ENCODE data around the gene RHBDF1. TPM values are rescaled to one million over a fixed set of nuclear protein-coding genes. Genes with fewer than 3 reads are reported as not detected.
"Not testable (repeated sequence)": the region's sequence is repeated elsewhere in the genome, so short reads cannot be mapped to it uniquely, and the experiment has no call there.

Gene RHBDF1
- total and polyA plus RNA-seq, 4 donors, result 19.0 to 52.7 (median 32.8) TPM

- H3K4me1 ChIP-seq (ENCODE audit: control insufficient read depth, insufficient read depth, low read length), result no peaks in the 10 kb centered on the region
- H3K36me3 ChIP-seq (ENCODE audit: control insufficient read depth, insufficient read depth, low read length), result peaks cover 12% of the 10 kb centered on the region
- WGBS (ENCODE audit: insufficient coverage), result 95% methylated on average over 16 of the region's 22 CpGs
- no peak overlapping the region for H3K27ac ChIP-seq (ENCODE audit: low read depth, low read length)
- no peak for DNase-seq (ENCODE audit: low read depth in 4 of 6, low spot score in 6 of 6)
- H3K4me3 ChIP-seq (ENCODE audit: low read depth, low read length), result no peak overlapping the region
- H3K9me3 ChIP-seq (ENCODE audit: control insufficient read depth, insufficient read depth, low read length), result no peaks in the 10 kb centered on the region
- H3K27me3 ChIP-seq (ENCODE audit: control insufficient read depth, insufficient read depth, low read length), result no peaks in the 10 kb centered on the region
These were observed 30.9 kb downstream of the RHBDF1 start for GRCh38 chr16:41439-42068.

DNA sequence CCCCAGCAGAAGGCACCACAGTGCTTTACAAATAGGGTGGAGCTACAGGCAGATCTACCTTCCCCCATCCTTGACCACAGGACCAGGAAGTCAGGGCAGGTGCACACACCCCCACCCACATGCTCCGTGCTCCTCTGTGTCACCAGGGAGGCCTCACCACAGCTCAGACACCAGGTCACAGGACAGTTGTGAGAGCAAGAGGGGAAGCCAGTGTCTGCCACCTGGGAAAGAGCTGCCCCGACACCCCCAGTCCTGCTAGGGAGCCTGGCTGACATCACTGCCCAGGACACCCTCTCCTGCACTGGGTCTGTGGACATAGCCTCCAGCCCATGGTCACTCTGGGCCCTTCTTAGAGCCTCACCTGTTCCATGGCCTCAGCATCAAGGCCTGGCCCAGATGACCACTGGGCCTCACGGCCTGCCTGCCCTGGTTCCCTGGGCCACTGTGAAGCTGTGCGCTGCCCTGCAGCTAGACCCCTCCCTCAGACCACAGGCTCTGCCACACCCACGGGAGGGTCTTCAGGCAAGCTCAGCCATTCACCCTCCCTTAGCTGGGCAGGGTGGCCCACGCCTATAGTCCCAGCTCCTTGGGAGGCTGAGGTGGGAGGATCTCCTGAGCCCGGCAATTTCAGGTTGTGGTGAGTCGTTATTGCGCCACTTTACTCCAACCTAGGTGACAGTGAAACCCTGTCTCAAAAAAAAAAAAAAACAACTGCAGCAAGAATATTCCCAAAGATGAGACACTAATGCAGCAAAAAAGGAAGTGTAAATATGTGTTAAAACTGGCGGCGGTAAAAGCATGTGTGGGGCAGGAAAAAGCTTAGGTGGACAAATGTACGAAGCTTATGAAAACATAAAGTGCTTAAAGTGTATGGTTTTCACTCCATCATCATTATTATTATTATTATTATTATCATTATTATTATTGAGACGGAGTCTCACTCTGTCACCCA is 33.2 kb downstream of the RHBDF1 start:
- 71% methylated on average over 4 of the region's 13 CpGs for WGBS (ENCODE audit: insufficient coverage)
- Histone ChIP-seq H3K4me1 (ENCODE audit: control insufficient read depth, insufficient read depth, low read length) (no peaks in the 10 kb centered on the region), H3K4me3 (ENCODE audit: low read depth, low read length) (no peak overlapping the region), H3K9me3 (ENCODE audit: control insufficient read depth, insufficient read depth, low read length) (no peaks in the 10 kb centered on the region), H3K27me3 (ENCODE audit: control insufficient read depth, insufficient read depth, low read length) (no peaks in the 10 kb centered on the region), H3K27ac (ENCODE audit: low read depth, low read length) (no peak overlapping the region), H3K36me3 (ENCODE audit: control insufficient read depth, insufficient read depth, low read length) (peaks cover 12% of the 10 kb centered on the region)
- DNase-seq (ENCODE audit: low read depth in 4 of 6, low spot score in 6 of 6), result no peak

DNA sequence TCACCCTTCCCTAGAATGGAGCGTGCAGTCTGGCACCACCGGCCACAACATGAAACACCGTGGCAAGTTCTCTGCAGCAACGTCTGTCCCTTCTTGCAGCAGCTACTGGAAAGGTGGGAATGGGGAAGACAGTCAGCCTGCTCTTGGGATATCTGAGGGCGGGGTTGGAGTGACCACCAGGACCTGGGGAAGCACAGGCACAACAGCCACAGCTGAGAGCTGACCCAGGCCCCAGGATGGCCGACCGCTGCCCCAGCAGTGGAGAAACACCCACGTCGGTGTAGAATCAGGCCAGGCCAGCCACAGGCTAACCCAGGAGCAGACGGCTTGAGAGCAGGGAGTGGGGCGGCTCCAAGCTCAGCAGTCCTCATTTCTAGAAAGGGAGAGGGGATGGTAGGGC is 34.2 kb downstream of the RHBDF1 start:
- H3K4me1 ChIP-seq (ENCODE audit: control insufficient read depth, insufficient read depth, low read length); H3K27ac ChIP-seq (ENCODE audit: low read depth, low read length); H3K4me3 ChIP-seq (ENCODE audit: low read depth, low read length); H3K27me3 ChIP-seq (ENCODE audit: control insufficient read depth, insufficient read depth, low read length); DNase-seq (ENCODE audit: low read depth in 4 of 6, low spot score in 6 of 6); H3K9me3 ChIP-seq (ENCODE audit: control insufficient read depth, insufficient read depth, low read length): not testable (repeated sequence)
- peaks cover 12% of the 10 kb centered on the region for H3K36me3 ChIP-seq (ENCODE audit: control insufficient read depth, insufficient read depth, low read length)
- 90% methylated on average over 9 of the region's 11 CpGs for WGBS (ENCODE audit: insufficient coverage)

DNA sequence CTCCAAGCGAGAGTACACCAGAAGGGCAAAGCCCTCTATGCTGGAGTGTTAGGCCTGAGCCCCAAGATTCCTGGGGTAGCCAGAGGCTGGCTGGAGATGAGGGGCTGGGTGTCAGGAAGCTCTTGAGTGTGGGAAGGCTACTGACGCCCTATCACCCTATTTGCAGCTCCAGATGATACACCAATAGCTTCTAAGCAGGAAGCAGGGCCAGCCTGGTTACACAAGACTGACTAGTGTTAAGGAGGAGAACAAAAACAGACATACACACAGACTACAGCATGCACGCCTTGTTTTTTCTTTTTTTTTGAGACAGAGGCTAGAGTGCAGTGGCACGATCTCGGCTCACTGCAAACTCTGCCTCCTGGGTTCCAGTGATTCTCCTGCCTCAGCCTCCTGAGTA is 34.9 kb downstream of the RHBDF1 start:
- H3K27me3 ChIP-seq (ENCODE audit: control insufficient read depth, insufficient read depth, low read length), result no peaks in the 10 kb centered on the region
- no peak for DNase-seq (ENCODE audit: low read depth in 4 of 6, low spot score in 6 of 6)
- no peaks in the 10 kb centered on the region for H3K4me1 ChIP-seq (ENCODE audit: control insufficient read depth, insufficient read depth, low read length)
- WGBS (ENCODE audit: insufficient coverage), result 100% methylated on average over 1 of the region's 5 CpGs
- H3K9me3 ChIP-seq (ENCODE audit: control insufficient read depth, insufficient read depth, low read length), result no peaks in the 10 kb centered on the region
- peaks cover 12% of the 10 kb centered on the region for H3K36me3 ChIP-seq (ENCODE audit: control insufficient read depth, insufficient read depth, low read length)
- H3K27ac ChIP-seq (ENCODE audit: low read depth, low read length), result no peak overlapping the region
- no peak overlapping the region for H3K4me3 ChIP-seq (ENCODE audit: low read depth, low read length)

DNA sequence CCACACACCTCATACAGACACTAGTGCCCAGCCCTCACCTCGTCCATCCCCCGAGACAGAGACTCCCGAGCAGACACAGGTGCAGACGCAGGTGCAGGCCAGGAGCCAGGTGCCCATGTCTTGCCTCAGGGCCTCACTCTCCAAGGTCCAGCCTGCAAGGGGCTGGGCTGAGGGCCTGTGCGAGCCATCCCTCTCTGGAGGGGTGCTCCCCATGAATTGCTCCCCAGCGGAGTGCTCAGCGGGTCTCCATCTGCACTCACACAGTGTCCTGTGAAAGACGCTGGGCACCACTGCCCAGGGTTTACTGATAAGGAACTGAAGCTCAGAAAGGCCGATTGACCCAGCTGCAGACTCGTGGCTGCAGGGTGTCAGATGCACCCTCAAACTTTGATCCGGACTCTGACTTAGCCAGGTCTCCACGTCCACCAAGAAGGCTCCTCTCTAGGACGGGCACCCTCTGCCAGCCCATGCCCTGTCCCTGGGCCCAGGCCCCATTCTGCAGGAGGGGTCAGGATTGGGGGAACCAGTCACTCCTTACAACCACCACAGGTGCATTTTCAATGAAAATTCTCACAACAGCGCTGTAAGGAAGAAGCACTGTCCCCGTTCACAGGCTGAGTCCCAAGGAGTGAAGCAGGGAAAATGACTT is 36.0 kb downstream of the RHBDF1 start:
- no peak for DNase-seq (ENCODE audit: low read depth in 4 of 6, low spot score in 6 of 6)
- Histone ChIP-seq H3K9me3 (ENCODE audit: control insufficient read depth, insufficient read depth, low read length) (no peaks in the 10 kb centered on the region), H3K27me3 (ENCODE audit: control insufficient read depth, insufficient read depth, low read length) (no peaks in the 10 kb centered on the region), H3K4me3 (ENCODE audit: low read depth, low read length) (no peak overlapping the region), H3K36me3 (ENCODE audit: control insufficient read depth, insufficient read depth, low read length) (peaks cover 10% of the 10 kb centered on the region), H3K27ac (ENCODE audit: low read depth, low read length) (no peak overlapping the region), H3K4me1 (ENCODE audit: control insufficient read depth, insufficient read depth, low read length) (no peaks in the 10 kb centered on the region)
- WGBS (ENCODE audit: insufficient coverage), result 90% methylated on average over 15 of the region's 15 CpGs

DNA sequence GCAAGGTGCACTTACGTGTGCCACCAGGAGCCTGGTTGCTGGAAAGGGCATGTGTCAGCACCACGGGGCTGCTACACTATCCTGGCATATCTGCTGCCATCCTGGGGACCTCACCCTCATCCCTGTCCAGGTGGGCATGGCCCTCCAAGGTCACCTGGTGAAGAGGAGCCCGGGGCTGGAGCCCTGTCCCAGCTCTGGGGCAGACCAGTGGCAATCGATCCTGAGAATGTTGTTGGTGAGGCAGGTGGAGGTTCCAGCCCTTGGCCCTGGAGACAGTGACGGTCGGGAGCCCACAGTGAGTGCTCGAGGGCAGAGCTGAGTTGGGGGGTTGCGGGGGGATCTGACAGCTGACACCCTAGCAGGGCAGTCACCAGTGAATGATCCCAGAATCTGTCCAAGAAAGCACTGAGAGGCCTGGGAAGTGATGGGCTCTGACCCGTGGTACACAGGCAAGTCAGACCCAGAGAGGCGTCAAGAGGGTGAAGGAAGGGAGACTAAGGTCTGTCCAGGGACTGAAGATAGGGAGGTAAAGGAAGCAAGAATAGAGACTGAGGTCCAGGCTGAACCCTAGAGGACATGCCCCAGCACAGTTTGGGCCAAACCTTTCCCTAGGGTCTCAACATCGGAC is 36.6 kb downstream of the RHBDF1 start:
- Histone ChIP-seq H3K9me3 (ENCODE audit: control insufficient read depth, insufficient read depth, low read length) (no peaks in the 10 kb centered on the region), H3K4me3 (ENCODE audit: low read depth, low read length) (no peak overlapping the region), H3K36me3 (ENCODE audit: control insufficient read depth, insufficient read depth, low read length) (peaks cover 8% of the 10 kb centered on the region), H3K27me3 (ENCODE audit: control insufficient read depth, insufficient read depth, low read length) (no peaks in the 10 kb centered on the region), H3K4me1 (ENCODE audit: control insufficient read depth, insufficient read depth, low read length) (no peaks in the 10 kb centered on the region), H3K27ac (ENCODE audit: low read depth, low read length) (no peak overlapping the region)
- WGBS (ENCODE audit: insufficient coverage), result 90% methylated on average over 9 of the region's 11 CpGs
- DNase-seq (ENCODE audit: low read depth in 4 of 6, low spot score in 6 of 6), result no peak

DNA sequence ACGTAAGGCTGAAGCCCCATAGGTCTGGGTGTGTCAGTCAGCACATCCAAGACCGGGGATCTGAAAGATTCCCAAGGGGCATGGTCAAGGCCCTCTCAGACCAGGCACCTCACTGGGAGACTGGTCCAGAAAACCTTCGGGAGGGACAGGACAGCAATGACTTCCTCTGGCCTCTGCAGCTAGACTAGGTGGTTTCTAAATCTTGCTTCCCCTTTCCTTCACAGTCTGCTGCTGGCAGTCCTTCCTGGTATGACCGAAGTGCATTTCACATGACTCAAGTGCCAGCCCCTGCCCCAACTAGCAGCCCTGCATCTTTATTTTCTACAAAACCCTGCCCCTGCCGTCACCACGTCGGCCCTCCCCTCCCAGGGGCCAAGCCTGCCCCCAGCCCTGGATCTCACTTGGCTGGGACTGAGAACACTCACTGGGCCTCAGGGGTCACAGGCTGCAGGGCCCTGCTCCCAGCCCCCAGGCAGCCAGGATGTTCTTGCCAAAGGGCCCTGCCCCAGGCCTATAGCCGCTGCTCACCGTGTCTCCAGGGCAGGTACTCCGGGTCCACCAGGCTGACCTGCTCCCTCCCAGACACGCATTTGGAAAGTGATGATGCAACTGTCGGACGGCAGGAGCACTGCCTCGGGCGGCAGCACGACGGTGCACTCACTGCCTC is 37.3 kb downstream of the RHBDF1 start:
- Histone ChIP-seq H3K27ac (ENCODE audit: low read depth, low read length) (no peak overlapping the region), H3K4me3 (ENCODE audit: low read depth, low read length) (no peak overlapping the region), H3K27me3 (ENCODE audit: control insufficient read depth, insufficient read depth, low read length) (no peaks in the 10 kb centered on the region), H3K9me3 (ENCODE audit: control insufficient read depth, insufficient read depth, low read length) (no peaks in the 10 kb centered on the region), H3K4me1 (ENCODE audit: control insufficient read depth, insufficient read depth, low read length) (no peaks in the 10 kb centered on the region), H3K36me3 (ENCODE audit: control insufficient read depth, insufficient read depth, low read length) (peaks cover 8% of the 10 kb centered on the region)
- no peak for DNase-seq (ENCODE audit: low read depth in 4 of 6, low spot score in 6 of 6)
- WGBS (ENCODE audit: insufficient coverage), result 84% methylated on average over 17 of the region's 17 CpGs

DNA sequence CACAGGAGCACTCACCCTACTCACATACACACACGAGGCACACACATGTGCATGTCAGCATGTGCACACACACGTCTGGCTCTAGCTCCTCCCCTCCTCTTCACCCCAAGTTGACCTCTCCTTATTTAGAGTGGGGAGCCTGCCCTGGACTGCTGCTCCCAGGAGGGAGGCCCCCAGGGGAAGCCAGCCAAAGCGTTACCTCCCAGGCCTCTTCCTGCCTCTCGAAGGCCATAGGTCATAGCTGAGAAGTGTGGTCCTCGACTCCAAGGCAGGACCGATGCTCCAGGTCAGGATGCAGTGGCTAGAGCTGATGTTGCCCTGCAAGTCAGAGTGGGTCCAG is 37.8 kb downstream of the RHBDF1 start:
- no peaks in the 10 kb centered on the region for H3K4me1 ChIP-seq (ENCODE audit: control insufficient read depth, insufficient read depth, low read length)
- no peak overlapping the region for H3K27ac ChIP-seq (ENCODE audit: low read depth, low read length)
- H3K36me3 ChIP-seq (ENCODE audit: control insufficient read depth, insufficient read depth, low read length), result peaks cover 8% of the 10 kb centered on the region
- WGBS (ENCODE audit: insufficient coverage), result 62% methylated on average over 6 of the region's 6 CpGs
- no peaks in the 10 kb centered on the region for H3K27me3 ChIP-seq (ENCODE audit: control insufficient read depth, insufficient read depth, low read length)
- no peak overlapping the region for H3K4me3 ChIP-seq (ENCODE audit: low read depth, low read length)
- H3K9me3 ChIP-seq (ENCODE audit: control insufficient read depth, insufficient read depth, low read length), result no peaks in the 10 kb centered on the region
- no peak for DNase-seq (ENCODE audit: low read depth in 4 of 6, low spot score in 6 of 6)
